H1 (cell line): ENCODE measurements around the gene LIN37. TPM values are rescaled to one million over a fixed set of nuclear protein-coding genes. Genes with fewer than 3 reads are reported as not detected.

Experiments used
- CTBP2 ChIP-seq: IDR thresholded peaks from 2 replicates; pipeline ENCODE4 v1.7.0; 2011; ENCODE audit warnings: borderline replicate concordance, mild to moderate bottlenecking, moderate library complexity, mixed read lengths, low read length; ENCODE audit not compliant: insufficient read depth, insufficient read length
- KDM1A ChIP-seq: fragments of 200-600, 300-600 bp; sonication (generic); IDR thresholded peaks from 2 replicates; pipeline ENCODE4 v1.7.1; 2016; ENCODE audit warnings: mild to moderate bottlenecking, low read length, borderline replicate concordance
- POU5F1 ChIP-seq: IDR thresholded peaks from 2 replicates; pipeline ENCODE4 v1.6.1; 2011; ENCODE audit warnings: low read depth, mild to moderate bottlenecking, low read length, moderate library complexity
- TAF1 ChIP-seq: IDR thresholded peaks from 2 replicates; pipeline ENCODE4 v1.6.1; 2011; ENCODE audit warnings: mild to moderate bottlenecking, low read depth, low read length
- TAF7 ChIP-seq: optimal IDR thresholded peaks from 2 replicates; pipeline ENCODE3; 2011; ENCODE audit warnings: low read depth, mild to moderate bottlenecking, inconsistent platforms, low read length, moderate library complexity, borderline replicate concordance
- polyA plus RNA-seq, 7 experiments: library from polyadenylated mRNA; depleted of rRNA in 3 of 7; stranded (reverse) in 5 of 7; unstranded in 2 of 7; fragments of >200 nt in 5 of 7; fragments of 200-250 nt in 2 of 7; gene quantifications; 1 replicate in 5 of 7; 2 replicates in 1 of 7; 4 replicates in 1 of 7; pipeline versions ENCODE4 v1.2.1 to v1.2.3, GENCODE V29; 2011 to 2013; ENCODE audit warnings: missing spikeins in 2 of 7, mixed read lengths in 2 of 7
- total RNA-seq: library from RNA; stranded (reverse); fragmentation: NEBNext Ultra II Directional; extraction: Animal tissue kit (Norgen Biotek cat#: 25700); gene quantifications from 2 replicates; pipeline ENCODE4 v1.2.1, GENCODE V29; 2021

The LIN37 gene
- total and polyA plus RNA-seq, 2 of the 8 experiments (the other 6 are each of a cell fraction or from before 2014, with no cell fraction given), result 3.8 to 9.8 TPM

- TF ChIP-seq TAF1 (no peak), POU5F1 (no peak), TAF7 (no peak), KDM1A (no peak), CTBP2 (no peak)
Observed at GRCh38 chr19:35724560-35724959, 23.8 kb upstream of the LIN37 start (continued).
